ENCODE results near the gene LHFPL5.

LHFPL5 gene

GRCh38 chr6:35804996-35805736, at the start of gene LHFPL5:
Gene LHFPL5, plus strand, starts transcription at chr6:35805352. Its CDS starts 319 bp downstream, at chr6:35805671.
- no peaks in the 10 kb centered on the region for H3K9me3 ChIP-seq (replicated peaks in 1 of 11)
- no peak within 1 kb of the TSS for H3K27ac ChIP-seq
- H3K9ac ChIP-seq = no peak within 1 kb of the TSS
- peak within 1 kb of the TSS in 7 of 10 experiments; percentile 21 to 61 (median 33); a peak in 8 of 20 replicates for H3K4me3 ChIP-seq
- no peaks in the 10 kb centered on the region; a peak in 1 of 22 replicates for H3K27me3 ChIP-seq
- H3K36me3 ChIP-seq = no peaks in the 10 kb centered on the region
- H3K4me1 ChIP-seq = peaks cover 0 to 11% (median 4%) of the 10 kb centered on the region in 10 experiments; a peak in 9 of 20 replicates
- peak within 1 kb of the TSS; percentile 47 to 86 (median 65); a peak in 21 of 22 replicates for H3K4me2 ChIP-seq
- peaks cover 0 to 9% (median 0%) of the 10 kb centered on the region in 11 experiments; a peak in 1 of 22 replicates for H4K20me1 ChIP-seq
- TF ChIP-seq Cebpa-rat (IDR thresholded peaks at IDR 0.05) = no peak

- Histone ChIP-seq H3K27ac (peak overlapping the region in 3 of 11 experiments; percentile 60 to 69 (median 63); a peak in 5 of 22 replicates), H3K4me2 (peak overlapping the region in 10 of 11 experiments; percentile 53 to 76 (median 70); a peak in 18 of 22 replicates), H3K4me3 (no peak overlapping the region), H3K4me1 (peaks cover 21 to 46% (median 42%) of the 10 kb centered on the region in 10 experiments), H3K9me3 (replicated peaks in 1 of 11) (no peaks in the 10 kb centered on the region; a peak in 1 of 22 replicates), H4K20me1 (no peaks in the 10 kb centered on the region), H3K36me3 (no peaks in the 10 kb centered on the region), H3K9ac (no peak overlapping the region), H3K27me3 (no peaks in the 10 kb centered on the region)
- no peak for TF ChIP-seq Cebpa-rat (IDR thresholded peaks at IDR 0.05)
Measured at GRCh38 chr6:35757456-35758123, 47.6 kb upstream of the LHFPL5 start.

GRCh38 chr6:35759426-35759825, 45.7 kb upstream of the LHFPL5 start:
- Histone ChIP-seq H3K4me2 (peak overlapping the region; percentile 53 to 76 (median 68)), H3K27me3 (no peaks in the 10 kb centered on the region)
- no peak for TF ChIP-seq Cebpa-rat (IDR thresholded peaks at IDR 0.05)

GRCh38 chr6:35765739-35766138, 39.4 kb upstream of the LHFPL5 start:
- no peak for TF ChIP-seq Cebpa-rat (IDR thresholded peaks at IDR 0.05)
- Histone ChIP-seq H3K4me2 (no peak overlapping the region), H4K20me1 (no peaks in the 10 kb centered on the region), H3K9me3 (replicated peaks in 1 of 11) (no peaks in the 10 kb centered on the region), H3K27me3 (no peaks in the 10 kb centered on the region), H3K27ac (no peak overlapping the region), H3K4me1 (peaks cover 7 to 10% (median 8%) of the 10 kb centered on the region in 10 experiments), H3K9ac (no peak overlapping the region), H3K4me3 (no peak overlapping the region), H3K36me3 (no peaks in the 10 kb centered on the region)

More at GRCh38 chr6:35759426-35759825, 45.7 kb upstream of the LHFPL5 start:
- H3K9me3 ChIP-seq (replicated peaks in 1 of 11) = no peaks in the 10 kb centered on the region; a peak in 1 of 22 replicates
- 0 out of 20 replicates have a peak overlapping the region, but pooled peaks of 1 of the 10 experiments have one; percentile 12 for H3K4me3 ChIP-seq
- peak overlapping the region in 8 of 11 experiments; percentile 6 to 57 (median 44); a peak in 11 of 22 replicates for H3K9ac ChIP-seq
- H3K4me1 ChIP-seq = peaks cover 20 to 46% (median 41%) of the 10 kb centered on the region in 10 experiments
- H3K27ac ChIP-seq = peak overlapping the region in 9 of 11 experiments; percentile 0 to 71 (median 63); a peak in 16 of 22 replicates
- no peaks in the 10 kb centered on the region for H4K20me1 ChIP-seq
- no peaks in the 10 kb centered on the region for H3K36me3 ChIP-seq

GRCh38 chr6:35769211-35769610, 35.9 kb upstream of the LHFPL5 start:
- no peak for TF ChIP-seq Cebpa-rat (IDR thresholded peaks at IDR 0.05)
- Histone ChIP-seq H3K4me1 (peaks cover 15 to 31% (median 28%) of the 10 kb centered on the region in 10 experiments), H3K36me3 (no peaks in the 10 kb centered on the region), H4K20me1 (no peaks in the 10 kb centered on the region), H3K27me3 (no peaks in the 10 kb centered on the region), H3K9ac (no peak overlapping the region), H3K4me3 (no peak overlapping the region), H3K9me3 (replicated peaks in 1 of 11) (no peaks in the 10 kb centered on the region), H3K27ac (no peak overlapping the region), H3K4me2 (no peak overlapping the region)

GRCh38 chr6:35771343-35771627, 33.9 kb upstream of the LHFPL5 start:
- no peaks in the 10 kb centered on the region for H3K9me3 ChIP-seq (replicated peaks in 1 of 11)
- no peaks in the 10 kb centered on the region for H4K20me1 ChIP-seq
- peaks cover 23 to 36% (median 32%) of the 10 kb centered on the region in 10 experiments for H3K4me1 ChIP-seq
- H3K4me2 ChIP-seq = peak overlapping the region; percentile 38 to 81 (median 68); a peak in 21 of 22 replicates
- no peaks in the 10 kb centered on the region for H3K36me3 ChIP-seq
- no peak overlapping the region for H3K9ac ChIP-seq
- H3K4me3 ChIP-seq = no peak overlapping the region
- TF ChIP-seq Cebpa-rat (IDR thresholded peaks at IDR 0.05) = no peak
- H3K27ac ChIP-seq = no peak overlapping the region
- peaks cover under 1 to 8% (median 6%) of the 10 kb centered on the region in 11 experiments; a peak in 20 of 22 replicates for H3K27me3 ChIP-seq

GRCh38 chr6:35774116-35774794, 30.9 kb upstream of the LHFPL5 start:
- no peaks in the 10 kb centered on the region for H4K20me1 ChIP-seq
- no peaks in the 10 kb centered on the region for H3K9me3 ChIP-seq (replicated peaks in 1 of 11)
- H3K36me3 ChIP-seq = no peaks in the 10 kb centered on the region
- no peak overlapping the region for H3K9ac ChIP-seq
- no peak overlapping the region for H3K27ac ChIP-seq
- no peak for TF ChIP-seq Cebpa-rat (IDR thresholded peaks at IDR 0.05)
- peaks cover 24 to 43% (median 37%) of the 10 kb centered on the region in 10 experiments for H3K4me1 ChIP-seq
- peak overlapping the region in 9 of 11 experiments; percentile 0 to 70 (median 36); a peak in 15 of 22 replicates for H3K4me2 ChIP-seq
- H3K27me3 ChIP-seq = peaks cover 7 to 15% (median 13%) of the 10 kb centered on the region in 11 experiments; a peak in 20 of 22 replicates
- H3K4me3 ChIP-seq = no peak overlapping the region

- H3K4me2 ChIP-seq = no peak overlapping the region
- H3K9ac ChIP-seq = no peak overlapping the region
- H3K27me3 ChIP-seq = peaks cover 7 to 15% (median 13%) of the 10 kb centered on the region in 11 experiments; a peak in 20 of 22 replicates
- H3K4me1 ChIP-seq = peaks cover 24 to 42% (median 35%) of the 10 kb centered on the region in 10 experiments
- H3K4me3 ChIP-seq = no peak overlapping the region
- H3K27ac ChIP-seq = no peak overlapping the region
- H4K20me1 ChIP-seq = no peaks in the 10 kb centered on the region
- TF ChIP-seq Cebpa-rat (IDR thresholded peaks at IDR 0.05) = no peak
- H3K36me3 ChIP-seq = no peaks in the 10 kb centered on the region
- no peaks in the 10 kb centered on the region for H3K9me3 ChIP-seq (replicated peaks in 1 of 11)
Measured at GRCh38 chr6:35775031-35775430, 30.1 kb upstream of the LHFPL5 start.

Measured in BLaER1 treated with 17β-estradiol and CSF1 and Interleukin-3, amounts not matched to agents 10 nM and 100 nM (cell line).